GM12872 (cell line): ENCODE data around the gene IQCE.

Source experiments
- CTCF ChIP-seq: IDR thresholded peaks from 3 replicates; pipeline ENCODE4 v1.5.1; 2011; ENCODE audit warnings: low read depth, mild to moderate bottlenecking, low read length, moderate library complexity; ENCODE audit not compliant: insufficient read depth

Gene IQCE

GRCh38 chr7:2644562-2645273, 85.9 kb downstream of the IQCE start:
- no peak for TF ChIP-seq CTCF

- TF ChIP-seq CTCF: no peak
These were observed 86.6 kb downstream of the IQCE start for GRCh38 chr7:2645274-2645868.

- no peak for TF ChIP-seq CTCF
These were observed 87.5 kb downstream of the IQCE start for GRCh38 chr7:2646336-2646679.

- no peak for TF ChIP-seq CTCF
These were observed 88.1 kb downstream of the IQCE start for GRCh38 chr7:2646680-2647571.

- TF ChIP-seq CTCF: no peak
These were observed 88.9 kb downstream of the IQCE start for GRCh38 chr7:2647594-2648172.

GRCh38 chr7:2649139-2649838, 90.5 kb downstream of the IQCE start:
- TF ChIP-seq CTCF: no peak
